SKM-1 (cell line): ENCODE results near the gene HEPHL1.

Source experiments
- DNase-seq: peaks from one replicate; lab custom pipeline; 2025; ENCODE audit not compliant: unreplicated experiment; lab: John Stamatoyannopoulos, UW

Gene HEPHL1

DNA sequence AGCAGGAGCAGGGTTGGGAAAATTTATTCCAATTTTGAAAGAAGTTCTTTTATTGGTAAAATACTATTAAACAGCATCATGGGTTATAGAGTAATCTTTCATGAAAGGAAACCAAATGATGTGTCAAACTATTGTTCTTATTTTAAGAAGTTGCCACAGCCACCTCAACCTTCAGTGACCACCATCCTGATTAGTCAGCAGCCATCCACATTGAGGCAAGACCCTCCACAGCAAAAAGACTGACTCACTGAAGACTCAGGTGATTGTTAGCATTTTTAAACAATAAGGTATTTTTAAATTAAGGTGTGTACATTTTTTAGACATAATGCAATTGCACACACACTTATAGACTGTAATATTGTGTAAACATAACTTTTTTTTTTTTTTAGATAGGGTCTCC lies 3.7 kb upstream of the HEPHL1 start:
- no peak for DNase-seq

DNA sequence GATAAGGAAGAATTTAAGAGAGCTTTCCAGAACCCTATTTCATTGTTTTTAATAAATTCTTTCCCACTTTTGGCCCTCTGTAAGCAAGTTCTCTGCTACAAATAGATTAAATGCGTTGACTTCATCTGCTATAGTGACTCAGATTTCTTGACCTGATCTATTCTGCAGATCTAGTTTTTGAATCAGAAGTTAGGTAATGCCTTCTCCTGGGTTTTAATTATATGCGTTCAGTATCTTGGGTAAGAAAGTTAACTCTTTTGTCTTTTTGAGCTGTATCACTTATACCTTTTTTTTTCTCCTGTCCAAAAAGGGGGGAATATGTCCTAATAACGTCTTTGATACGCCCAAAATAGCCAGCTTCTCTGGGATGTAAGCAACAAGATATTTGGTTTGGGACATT lies 2.4 kb upstream of the HEPHL1 start:
- DNase-seq, result no peak

DNA sequence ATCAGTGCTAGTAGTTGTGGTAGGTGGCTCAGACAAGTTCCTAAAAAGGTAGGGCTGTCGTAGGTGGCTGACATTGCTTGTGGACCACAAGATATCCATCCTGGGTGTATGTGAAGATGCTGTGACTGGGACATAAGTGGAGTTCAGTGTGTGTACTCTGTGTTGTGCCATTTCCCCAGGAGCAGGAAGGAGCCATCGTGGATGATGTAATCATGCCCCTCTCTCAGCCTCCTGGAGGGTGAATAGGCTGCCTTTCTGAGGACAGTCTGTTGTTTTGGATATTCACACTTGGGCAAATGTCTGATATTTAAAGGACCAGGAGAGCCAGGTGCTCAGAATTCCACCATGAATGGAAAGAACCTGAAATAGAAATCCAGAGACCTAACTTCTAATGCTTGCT lies 2.7 kb downstream of the HEPHL1 start:
- DNase-seq, result no peak

DNA sequence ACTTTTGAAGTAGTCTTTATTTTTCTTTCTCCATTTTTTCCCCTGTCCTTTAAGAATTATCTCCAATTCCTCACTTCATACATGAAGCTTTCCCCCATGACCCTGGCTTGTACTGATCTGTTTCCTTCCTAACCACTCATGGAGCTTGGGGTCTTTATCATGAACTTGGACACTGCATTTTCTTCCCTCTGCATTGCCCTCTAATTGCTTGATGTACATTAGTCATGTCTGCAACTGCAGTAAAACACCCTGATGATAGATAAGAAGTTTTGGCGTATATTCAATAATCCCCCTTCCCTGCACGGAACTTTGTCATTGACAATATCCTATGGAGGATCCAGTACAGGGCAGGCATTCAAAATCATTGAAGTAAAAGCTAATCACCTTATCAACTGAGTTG lies 3.4 kb downstream of the HEPHL1 start:
- no peak for DNase-seq

DNA sequence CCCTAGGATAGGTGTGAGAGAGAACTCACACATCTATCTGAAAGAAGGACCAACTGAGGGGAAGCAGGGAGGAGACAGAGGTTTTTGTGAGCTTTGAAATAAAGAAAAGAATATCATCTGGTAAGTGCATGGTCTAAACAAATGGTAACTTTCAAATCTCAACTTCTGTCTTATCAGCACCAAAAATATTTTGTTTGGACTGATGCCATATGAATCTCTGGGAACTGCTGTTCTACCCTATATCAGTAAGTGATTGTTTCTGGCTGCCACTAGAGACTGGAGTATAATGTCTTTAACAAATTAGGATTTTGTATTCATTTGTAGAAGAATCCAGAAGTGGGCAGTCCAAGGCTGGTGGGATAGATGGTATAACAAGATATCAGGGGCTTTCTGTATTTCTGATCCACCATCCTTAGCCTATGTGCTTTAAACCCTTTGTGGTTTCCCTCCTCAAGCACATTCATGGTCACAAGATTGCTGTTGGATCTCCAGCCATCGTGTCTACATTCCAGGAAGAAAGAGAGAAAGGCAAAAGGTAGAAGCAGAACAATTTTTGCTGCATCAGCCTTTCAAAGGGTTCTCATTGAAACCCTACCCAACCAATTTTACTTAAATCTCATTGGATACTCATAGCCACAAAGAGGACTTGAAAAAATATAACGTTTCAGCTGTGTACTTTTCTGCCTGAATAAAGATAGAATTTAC lies 4.7 kb downstream of the HEPHL1 start:
- DNase-seq, result no peak

DNA sequence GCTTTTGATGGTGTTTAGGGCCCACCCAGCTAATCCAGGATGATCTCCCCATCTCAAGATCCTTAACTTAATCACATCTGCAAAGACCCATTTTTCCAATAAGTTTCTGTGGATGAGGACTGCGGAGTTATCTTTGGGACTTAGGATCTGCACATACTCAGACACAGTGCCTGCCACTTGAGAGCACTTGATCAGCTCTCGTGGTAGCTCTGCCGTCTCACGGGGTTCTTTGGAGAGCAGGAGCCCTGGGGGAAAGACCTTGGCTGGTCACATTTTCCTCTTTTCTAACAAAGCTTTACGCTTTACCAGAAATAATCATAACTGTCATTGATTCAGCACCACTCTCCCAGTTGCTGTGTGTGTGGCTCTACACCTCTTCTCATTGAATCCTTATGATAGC lies 6.1 kb downstream of the HEPHL1 start:
- DNase-seq, result no peak

DNA sequence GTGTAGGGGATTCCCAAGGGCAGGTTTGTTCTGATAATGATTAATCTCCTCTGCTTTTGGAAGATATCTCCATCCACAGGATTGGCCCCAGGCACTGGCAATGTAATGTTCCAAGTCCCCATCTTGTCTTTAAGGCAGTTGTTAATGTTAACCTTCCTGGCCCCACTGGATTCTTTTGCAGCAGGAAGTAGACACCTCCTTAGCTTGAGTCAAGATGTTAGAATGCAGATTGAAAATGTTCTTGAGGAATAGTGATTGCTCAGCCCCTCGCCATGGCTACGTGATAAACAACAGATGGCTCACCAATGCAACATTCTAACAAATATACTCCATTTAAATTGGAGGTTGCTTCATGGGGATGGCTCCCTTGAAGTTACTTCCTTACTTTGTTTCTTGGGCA lies 7.3 kb downstream of the HEPHL1 start:
- no peak for DNase-seq

DNA sequence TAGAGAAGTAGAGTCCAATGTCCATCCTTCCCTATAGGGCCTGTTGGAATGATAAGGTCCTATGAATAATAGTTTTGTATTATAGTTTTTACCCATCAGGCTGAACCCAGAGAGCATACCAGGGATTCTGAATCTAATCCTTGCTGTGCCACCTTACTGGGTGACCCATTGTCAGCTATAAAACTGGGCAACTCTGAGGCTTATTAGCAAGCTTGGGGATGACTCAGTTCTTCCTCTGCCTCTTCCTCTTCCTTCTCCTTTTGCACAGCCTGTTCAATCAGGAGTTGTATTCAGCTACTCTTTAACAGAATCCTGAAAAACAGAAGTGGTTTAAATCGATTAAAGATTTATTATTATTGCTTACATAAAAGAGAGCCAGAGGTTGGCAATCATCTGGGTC lies 8.9 kb downstream of the HEPHL1 start:
- DNase-seq, result no peak

DNA sequence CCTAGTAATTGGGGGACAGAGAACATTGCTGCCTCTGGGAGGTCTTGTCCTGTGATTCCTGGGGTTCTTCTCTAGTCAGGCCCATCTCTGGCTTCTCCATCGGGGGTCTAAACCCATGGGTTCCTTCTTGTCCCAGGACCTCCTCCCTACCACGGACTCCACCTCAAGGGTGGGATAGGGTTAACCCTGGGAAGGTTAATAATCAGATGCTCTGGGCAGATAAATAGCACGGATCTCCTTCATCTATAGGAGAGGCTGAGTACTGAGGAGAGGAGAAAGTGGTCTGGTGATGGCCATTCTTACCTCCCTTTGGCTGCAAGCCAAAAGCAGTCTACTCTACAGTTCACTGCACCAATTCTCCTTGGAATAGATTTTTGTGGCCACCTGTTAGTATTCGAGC lies 10.5 kb downstream of the HEPHL1 start:
- no peak for DNase-seq

DNA sequence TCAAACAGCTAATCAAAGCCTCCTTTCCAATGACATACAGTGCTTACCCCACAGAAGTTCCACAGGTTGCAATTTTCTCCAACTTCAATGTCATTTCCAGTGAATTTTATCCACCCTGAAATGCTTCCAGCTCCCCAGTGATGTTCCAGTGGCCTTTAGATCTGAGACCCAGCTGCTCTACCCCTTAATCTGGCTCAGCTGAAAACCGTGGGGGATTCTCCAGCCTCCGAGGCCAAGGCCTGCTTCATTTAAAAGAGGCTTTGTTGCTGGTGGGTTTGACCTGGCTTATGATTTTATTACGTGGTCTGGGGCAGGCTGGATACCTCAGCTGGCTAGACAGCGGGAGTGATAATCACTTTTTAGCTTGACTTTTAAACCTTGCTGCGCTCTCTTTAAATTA lies 10.9 kb downstream of the HEPHL1 start:
- DNase-seq, result no peak

DNA sequence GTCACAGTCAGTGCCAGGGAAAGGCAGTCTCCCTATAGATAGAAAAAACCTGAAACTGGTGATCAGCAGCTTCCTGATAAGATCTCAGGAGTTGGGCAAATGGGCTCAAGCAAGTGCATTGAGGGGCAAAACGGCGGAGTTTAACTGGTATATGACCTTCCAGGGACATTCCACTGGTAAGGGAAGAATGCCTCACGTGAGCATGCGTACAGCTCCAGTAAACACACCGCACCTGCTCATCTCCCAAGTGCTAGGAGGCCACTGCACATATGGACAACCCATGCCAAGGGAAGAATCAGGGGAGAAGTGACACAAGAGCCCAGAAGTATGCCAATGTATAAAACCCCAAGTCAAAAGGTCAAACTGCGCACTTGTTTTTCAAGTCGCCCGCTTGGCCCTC lies 11.6 kb downstream of the HEPHL1 start:
- no peak for DNase-seq

DNA sequence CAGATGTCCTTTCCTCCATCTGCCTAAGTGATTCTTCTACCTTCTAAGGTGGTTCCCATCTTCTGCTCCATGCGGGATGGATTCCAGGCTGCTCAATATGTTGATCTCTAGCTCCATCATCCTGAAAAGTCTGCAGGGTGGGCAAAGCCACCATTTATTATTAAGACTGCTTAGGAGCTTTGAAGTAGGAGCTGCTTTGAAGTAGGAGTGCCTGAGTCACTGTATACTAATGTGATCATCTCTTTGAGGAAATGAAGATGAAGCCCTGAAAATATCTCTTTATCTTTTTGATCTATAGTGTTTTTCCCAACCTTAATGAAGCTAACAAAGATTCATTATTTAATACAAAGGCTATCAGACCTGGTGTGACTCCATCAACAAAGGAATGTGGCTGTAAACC lies 13.1 kb downstream of the HEPHL1 start:
- no peak for DNase-seq

DNA sequence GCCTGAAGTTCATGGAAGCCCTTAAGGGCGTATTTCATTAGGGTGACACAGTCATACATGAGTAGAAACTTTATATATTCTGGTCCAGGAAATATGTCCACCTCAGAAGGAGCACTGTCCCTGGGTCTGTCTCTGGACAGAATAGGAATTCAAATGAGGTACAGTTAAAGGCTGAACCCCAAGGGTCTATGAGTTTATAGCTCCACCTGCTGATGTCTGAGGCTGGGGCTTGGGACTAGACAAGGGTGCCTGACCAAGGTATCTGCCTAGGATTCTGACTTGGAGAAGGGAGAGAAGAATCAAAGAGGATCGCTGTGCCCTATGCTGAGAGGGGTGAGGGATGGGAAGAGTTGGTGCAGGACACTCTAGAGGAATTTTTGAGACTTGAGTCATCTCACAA lies 14.9 kb downstream of the HEPHL1 start:
- no peak for DNase-seq

DNA sequence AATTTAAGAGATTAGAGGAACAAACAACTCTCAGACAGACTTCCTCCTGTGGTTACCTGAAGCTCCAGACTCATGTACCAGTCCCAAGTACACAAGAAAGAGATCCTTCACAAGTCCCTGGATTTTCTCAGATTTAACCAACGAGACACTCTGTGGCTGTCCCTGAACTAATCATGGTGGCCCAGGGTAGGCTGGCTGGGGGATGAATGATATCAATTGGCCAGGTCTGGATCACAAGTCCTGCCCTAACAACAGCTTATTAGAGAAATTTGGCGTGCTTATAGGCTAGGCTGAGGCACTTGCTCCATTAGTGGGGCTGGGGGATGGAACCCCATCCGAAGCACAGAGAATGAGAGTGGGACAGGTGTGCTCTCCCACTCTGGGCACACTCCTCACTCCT lies 22.1 kb downstream of the HEPHL1 start:
- no peak for DNase-seq

DNA sequence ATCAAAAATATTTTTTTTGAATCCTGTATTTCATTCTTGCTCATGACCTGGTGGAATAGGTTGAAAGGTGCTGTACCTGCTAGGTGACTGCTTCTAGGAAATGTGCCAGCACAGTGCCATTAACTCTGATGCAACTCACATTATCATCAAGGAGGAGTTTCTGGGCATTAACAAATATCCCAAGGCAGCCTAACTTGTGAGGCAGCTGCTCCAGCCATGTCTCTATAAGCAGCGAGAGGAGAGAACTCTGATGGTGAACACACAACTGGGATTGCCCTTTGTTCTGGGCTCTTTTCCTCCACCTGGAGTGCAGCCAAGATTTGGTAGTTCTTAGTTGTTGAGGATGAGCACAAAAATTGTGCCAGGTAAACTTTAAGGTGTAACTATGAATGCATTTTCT lies 25.6 kb downstream of the HEPHL1 start:
- no peak for DNase-seq

DNA sequence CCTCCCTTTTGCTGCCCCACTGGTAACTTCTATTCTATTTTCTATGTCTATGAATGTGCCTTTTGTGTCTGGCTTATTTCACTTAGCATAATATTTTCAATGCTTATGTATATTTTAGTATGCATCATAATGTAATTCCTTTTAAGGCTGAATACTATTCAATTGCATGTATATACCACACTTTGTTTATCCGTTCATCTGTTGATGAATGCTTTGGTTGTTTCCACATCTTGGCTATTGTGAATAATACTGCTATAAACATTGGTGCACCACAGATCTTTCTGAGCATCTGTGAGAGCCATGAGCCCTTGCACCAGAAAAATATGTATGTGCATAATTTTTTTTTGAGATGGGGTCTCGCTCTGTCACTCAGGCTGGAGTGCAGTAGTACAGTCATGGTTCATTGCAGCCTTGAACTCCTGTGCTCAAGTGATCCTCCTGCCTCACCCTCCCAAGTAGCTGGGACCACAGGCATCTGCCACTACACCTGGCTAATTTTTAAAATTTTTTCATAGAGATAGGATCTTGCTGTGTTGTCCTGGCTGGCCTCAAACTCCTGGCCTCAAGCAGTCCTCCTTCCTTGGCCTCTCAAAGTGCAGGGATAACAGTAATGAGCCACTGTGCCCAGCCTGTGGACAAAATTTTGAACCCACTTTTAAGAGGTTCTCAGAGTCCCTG lies 27.0 kb downstream of the HEPHL1 start:
- DNase-seq, result no peak

DNA sequence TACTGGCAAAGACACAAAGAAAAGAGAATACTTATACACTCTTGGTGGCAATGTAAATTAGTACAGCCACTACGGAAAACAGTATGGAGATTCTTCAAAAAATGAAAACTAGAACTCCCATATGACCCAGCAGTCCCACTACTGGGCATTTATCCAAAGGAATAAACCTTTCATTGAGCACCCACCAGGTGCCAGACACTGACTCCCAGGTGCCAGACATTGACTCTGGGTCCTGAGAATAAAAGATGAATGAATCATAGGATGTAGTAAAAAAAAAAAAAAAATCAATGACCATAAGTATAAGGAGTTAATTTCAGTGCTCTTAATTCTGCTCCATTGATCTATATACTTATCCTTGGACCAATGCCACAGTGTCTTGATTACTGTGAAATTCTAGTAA lies 28.2 kb downstream of the HEPHL1 start:
- no peak for DNase-seq

DNA sequence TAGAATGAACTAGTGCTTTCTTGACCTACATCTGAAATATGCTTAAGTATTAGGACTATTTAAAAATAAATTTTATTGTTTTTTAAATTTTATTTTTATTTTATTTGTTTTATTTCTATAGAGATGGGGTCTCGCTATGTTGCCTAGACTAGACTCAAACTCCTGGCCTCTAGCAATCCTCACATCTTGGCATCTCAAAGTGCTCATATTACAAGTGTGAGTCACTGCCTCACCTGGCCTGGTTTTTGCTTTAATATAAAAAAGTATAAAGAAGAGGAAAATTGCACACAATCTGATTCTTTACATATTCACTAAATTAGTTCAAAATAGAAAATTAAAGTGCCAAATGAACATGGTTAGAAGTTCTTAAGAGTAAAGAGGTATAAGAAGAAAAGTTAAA lies 37.5 kb downstream of the HEPHL1 start:
- DNase-seq, result no peak

DNA sequence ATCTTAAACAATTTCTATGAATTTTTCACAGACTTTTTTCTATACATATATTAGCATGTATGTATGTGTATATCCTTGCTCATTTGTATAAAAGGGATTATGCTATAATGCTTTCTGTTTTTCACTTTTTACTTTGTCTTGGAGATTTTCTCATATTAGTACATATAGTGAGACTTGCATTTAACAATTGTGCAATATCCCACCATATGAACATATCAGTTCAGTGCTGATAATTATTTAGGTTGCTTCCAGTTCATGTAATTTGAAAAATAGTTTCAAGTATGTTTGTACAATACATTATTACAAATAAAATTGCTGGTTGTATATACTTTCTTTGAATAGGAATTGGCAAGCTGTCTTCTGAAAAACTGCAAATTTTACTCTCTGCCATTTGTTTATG lies 37.9 kb downstream of the HEPHL1 start:
- DNase-seq, result no peak

DNA sequence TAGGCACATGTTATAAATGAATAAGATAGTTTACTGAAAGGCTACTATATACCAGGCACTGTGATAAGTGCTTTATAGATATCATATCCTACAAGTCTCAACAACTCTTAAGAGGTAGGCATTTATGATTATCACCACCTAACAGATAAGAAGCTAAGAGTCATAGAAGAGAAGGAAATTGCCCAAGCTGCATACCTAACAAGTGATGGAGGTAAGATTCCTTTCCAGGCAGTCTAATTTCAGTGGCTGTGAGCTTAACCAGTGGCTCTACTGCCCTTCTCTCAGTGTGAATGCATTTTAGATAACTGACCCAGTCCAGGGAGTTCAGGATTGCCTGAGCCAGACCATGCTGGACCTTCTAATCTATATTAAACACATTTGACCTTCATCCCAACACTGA lies 39.2 kb downstream of the HEPHL1 start:
- no peak for DNase-seq

DNA sequence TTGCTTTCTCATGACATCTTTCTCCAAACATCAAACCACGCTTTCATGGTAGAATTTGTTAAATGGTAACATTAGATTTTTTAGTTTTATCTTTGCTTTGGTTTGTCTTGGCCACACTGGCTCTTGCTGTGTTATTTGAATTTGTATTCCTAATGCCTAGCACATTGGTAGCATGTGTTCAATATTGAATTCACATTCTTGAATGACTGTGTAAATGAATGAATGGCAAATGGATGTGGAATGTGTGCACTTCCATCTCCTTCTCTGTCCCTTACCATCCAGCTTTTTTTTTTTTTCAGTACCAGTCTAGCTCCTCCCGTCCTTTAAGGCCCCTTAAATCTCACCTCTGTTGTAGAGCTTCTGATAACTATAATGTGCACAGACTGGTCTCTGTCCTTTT lies 41.2 kb downstream of the HEPHL1 start:
- DNase-seq, result no peak

DNA sequence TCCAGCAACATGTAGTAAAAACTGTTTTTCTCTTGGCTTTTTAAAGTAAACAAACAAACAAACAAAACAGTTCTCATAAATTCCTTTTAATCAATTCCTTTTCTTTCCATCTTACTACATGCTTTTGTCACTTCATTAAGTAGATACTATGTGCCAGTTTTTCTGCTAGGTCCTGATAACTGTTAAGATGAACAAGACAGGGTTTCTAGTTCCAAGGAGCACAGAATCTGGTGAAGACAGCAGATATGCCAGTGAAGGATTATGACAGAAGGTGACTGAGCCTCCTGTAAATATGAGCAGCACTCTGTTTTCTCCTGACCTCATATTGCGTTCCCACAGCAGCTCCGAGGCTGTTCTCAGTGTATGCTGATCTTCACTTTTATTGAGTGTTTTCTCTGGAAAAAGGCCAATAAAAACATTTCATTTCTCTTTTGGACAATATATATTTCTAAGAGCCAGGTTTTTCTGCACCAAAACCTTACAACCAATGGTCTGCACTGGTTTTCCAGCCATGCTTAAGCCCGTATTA lies 45.8 kb downstream of the HEPHL1 start:
- DNase-seq, result no peak

DNA sequence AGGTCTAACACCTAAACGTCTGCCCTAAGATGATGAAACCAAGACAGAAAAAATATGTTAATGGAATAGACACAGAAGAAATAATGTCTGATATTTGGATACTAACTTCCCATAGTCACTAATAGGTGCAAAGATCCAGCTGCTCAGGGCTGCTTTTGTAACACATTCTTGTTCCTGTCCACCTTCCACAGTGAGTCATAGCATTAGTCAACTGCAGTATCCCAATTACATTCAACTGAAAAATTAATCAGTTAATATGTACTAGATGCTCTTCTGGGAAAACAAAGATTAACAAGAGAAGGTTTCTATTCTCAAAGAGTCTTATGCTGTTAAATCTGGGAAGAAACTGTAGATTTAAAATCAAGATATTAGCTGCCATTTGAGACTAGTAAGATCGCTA lies 47.6 kb downstream of the HEPHL1 start:
- no peak for DNase-seq
